HT1080 (cell line): ENCODE measurements around the gene OR6N1. TPM values are rescaled to one million over a fixed set of nuclear protein-coding genes. Genes with fewer than 3 reads are reported as not detected.

Source experiments
- DNase-seq: peaks from one replicate; pipeline ENCODE4 v3.0.0-alpha.2; 2015; ENCODE audit warnings: low read depth
- polyA plus RNA-seq, 2 experiments: library from polyadenylated mRNA; depleted of rRNA; stranded (reverse); fragments of >200 nt; gene quantifications; 2 replicates each; pipeline ENCODE4 v1.2.3, GENCODE V29; 2015
- total RNA-seq: library from RNA; depleted of rRNA; stranded (reverse); fragments of >200 nt; shearing (Covaris generic); gene quantifications from 2 replicates; pipeline ENCODE4 v1.2.3, GENCODE V29; 2014; rRNA removed

OR6N1 gene, protein sequence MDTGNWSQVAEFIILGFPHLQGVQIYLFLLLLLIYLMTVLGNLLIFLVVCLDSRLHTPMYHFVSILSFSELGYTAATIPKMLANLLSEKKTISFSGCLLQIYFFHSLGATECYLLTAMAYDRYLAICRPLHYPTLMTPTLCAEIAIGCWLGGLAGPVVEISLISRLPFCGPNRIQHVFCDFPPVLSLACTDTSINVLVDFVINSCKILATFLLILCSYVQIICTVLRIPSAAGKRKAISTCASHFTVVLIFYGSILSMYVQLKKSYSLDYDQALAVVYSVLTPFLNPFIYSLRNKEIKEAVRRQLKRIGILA
- total RNA-seq, result not detected in 2 replicates
- polyA plus RNA-seq (2015; cell fraction: cytosol; rRNA removed), result not detected in 2 replicates
- polyA plus RNA-seq (2015; cell fraction: nucleus; rRNA removed), result not detected in 2 replicates

DNA sequence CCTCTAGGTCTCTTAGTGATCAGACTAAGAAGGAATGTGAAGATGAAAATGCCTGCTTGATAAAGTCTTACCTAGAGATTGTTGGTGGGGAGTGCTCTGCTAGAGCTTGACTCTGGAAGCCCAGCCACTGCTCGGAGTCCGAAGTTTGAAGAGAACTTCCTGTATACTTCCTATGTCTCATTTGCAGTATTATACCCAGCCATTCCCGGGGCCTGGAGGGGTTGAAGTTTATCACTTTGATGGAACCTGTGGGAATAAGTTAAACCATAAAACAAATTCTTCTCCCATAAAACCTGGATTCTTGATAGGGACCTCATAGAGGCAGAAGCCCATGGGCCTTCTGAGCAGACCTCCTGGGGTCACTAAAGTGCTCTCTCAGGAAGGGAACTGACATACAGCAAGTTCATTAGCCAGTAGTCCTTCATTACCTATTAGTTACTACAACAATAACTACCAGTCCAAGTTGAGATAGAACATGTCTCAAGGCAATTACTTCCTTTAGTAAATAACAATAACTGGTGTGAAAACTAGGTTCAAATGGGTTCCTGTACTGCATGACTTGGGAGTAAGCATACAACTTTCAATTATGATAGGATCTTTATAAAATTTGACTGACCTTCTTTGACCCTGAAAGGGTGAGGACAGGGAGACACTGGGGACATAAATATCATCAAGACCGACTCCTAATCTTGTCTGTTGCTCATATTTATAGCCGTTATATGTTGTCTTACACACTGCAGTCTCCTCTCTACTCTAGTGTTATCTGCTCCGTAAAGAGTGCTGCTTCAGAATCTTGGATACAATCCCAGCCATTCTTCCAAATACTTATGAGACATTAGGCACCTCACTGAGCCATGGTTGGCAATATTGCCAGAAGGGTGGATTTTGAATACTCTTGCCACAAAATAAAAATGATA is at the start of gene OR6N1:
Gene OR6N1, minus strand, starts transcription at position 246 of the 917 bp plus-strand sequence. CDS start 5,513 bp downstream, outside the sequence.
- no peak for DNase-seq

DNA sequence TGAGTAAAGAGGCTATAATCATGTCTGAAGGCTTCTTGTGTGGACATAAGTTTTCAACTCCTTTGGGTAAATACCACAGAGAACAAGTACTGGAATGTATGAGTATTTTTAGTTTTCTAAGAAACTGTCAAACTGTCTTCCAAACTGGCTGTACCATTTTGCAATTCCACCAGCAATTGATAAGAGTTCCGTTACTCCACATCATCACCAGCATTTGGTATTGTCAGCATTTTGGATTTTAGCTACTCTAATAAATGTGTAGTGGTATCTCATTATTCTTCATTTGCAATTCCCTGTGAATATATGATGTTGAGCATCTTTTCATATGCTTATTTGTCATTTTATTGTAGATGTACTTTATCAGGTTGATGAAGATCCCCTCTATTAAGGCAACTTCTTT is 49.7 kb upstream of the OR6N1 start:
- no peak for DNase-seq

DNA sequence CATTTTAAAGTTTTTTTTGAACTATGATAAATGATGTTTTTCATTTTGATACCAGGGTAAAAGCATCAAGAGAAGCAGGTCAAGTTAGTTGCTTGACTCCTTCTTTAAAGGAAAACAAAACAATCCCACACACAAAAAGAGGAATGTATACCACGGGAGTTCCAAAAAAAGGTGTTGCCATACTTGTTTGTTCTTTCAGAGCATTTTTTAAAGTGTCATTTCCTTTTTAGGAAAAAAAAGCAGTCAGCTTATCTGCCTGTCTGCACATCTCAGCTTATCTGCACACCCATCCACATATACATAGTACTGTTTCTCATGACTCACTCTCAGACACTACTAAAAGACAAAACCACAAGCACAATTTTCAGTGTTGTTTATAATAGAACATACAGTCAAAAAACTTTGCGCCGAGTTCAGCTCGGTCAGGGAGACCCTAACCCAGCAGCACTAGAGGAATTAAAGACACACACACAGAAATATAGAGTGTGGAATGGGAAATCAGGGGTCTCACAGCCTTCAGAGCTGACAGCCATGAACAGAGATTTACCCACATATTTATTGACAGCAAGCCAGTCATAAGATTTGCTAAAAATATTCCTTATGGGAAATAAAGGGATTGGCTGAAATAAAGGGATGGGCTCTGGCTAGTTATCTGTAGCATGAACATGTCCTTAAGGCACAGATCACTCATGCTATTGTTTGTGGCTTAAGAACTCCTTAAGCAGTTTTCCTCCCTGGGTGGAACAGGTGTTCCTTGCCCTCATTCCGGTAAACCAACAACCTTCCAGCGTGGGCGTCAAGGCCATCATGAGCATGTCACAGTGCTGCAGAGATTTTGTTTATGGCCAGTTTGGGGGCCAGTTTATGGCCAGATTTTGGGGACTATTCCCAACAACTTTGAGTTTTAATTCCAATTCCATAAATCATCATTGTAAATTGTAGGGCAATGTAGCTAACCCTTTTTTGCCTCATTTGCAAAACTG is 47.8 kb upstream of the OR6N1 start:
- DNase-seq, result peak; percentile 5

DNA sequence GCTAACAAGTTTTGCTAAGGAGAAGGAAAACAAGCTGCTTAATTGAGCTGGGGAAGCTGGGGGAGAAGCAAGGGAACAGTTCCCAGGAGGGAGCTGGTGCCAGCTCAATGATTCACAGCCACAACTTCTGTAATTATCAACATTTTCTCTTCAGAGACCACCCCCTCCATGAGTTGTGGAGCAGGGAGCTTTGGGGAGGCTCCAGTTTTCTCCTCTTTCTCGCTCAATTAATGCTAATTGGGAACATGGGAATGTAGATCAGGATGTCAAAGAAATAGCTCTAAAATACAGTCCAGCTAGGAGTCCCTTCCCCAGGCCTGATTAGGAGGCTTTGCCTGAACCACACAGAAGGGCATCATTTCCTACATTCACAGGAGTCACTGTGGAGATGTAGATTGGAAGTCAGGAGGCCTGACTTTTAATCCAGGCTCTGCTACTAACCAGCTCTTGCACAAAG is 47.0 kb upstream of the OR6N1 start:
- DNase-seq, result no peak

DNA sequence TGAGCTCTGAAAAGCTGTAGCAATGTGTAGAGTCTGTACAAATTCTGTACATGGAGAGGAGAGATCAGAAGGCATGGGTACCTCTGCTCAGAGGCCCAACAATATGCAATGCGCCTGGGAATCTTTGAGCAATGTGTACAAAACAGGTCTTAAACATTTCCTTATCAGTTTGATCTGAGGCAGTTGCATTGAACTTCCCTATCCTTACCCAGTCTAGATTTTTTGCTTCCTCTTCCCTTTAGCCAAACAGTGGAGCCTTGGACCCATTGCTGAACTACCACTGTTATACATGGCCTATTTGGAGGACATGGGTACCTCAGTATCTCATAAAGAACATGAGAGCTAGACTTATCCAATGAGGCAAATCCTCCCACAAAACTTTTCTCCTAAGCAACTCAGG is 46.6 kb upstream of the OR6N1 start:
- no peak for DNase-seq

DNA sequence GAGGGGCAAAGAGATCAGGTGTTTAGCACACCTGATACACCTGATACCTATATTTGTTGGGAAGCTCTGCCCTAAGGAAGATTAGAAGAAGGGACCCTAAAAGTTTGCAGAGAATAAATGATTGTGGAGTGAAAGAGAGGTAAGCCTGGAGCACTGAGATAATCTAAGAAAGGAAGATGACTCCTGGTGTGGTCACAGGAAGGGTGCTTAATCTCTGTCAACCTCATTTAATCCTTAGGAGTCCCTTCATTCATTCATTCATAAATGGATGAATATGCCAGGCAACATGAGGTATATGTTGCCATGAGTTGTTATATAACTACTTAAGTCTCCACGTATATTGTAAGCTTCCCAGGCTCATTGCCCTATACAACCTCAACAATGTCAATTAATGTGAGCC is 43.0 kb upstream of the OR6N1 start:
- no peak for DNase-seq

DNA sequence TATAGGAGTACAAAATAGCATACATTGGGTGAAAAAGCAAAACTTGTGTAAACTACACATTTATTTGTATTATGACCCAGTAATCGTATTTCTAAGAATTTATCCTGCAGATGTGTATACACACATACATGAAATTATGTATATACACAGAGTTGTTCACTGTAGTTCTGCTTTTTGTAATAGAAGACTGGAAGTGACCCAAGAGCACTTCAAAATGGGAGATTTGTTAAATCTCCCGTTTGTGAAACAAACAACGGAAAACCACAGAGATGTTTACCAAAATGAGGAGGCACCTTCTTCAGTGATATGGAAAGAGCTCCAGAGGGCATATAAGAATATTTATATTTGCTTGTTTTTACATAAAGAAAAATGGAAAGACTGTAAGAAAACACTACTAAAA is 41.2 kb upstream of the OR6N1 start:
- DNase-seq, result no peak

DNA sequence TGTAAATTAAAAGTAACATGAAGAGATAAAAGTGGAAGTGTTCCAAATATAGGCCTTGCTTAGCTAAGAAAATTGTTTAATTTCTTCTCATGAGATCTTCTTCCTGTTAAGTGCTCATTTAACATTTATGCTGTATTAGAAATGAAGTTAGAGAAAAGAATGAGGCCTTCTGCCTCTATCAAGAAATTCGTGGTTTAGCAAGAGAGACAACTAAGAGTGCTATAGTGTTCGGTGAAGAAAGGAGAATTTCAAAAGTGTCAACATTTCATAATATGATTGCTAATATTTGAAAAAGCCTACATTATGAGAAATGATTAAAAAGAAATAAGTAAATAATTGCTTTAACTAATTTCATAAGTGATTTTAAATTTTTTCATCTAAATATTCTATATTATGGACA is 40.3 kb upstream of the OR6N1 start:
- DNase-seq, result no peak

DNA sequence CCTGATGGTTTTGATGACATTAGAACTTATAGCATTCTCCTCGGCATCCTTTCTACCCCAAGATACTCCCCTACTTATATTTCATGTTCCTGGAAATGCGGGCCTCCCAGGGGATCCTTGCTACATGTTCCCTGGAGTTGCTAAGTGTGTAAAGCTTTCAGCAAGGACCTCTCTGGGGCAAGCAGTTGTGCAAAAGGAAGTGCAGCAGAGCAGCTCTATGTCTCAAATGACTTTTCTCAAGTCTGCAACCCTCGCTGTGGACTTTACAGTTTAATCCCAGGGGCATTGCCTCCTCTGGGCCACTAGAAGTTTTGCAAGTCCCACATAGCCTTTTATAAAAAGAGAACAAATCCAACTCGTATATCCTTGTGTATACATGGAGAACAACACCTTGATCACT is 38.3 kb upstream of the OR6N1 start:
- DNase-seq, result no peak

DNA sequence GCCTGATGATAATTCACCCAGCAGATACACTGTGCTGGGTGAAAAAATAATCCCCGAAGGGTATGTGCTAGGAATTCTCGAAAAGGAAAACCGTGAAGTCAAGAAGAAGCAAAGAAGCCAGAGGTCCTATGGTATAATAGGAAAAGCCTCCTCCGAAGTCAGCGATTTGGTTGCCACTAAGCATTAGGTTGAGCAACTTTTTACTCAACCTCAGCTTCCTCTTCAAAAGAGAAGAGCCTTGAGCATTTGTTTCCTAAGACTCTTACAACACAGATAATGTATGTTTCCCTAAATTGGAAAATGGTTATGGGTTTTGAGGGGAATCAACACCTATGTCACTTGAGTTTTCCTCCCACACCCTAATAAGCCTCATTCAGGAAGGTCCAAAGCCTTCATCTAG is 37.9 kb upstream of the OR6N1 start:
- DNase-seq, result no peak

DNA sequence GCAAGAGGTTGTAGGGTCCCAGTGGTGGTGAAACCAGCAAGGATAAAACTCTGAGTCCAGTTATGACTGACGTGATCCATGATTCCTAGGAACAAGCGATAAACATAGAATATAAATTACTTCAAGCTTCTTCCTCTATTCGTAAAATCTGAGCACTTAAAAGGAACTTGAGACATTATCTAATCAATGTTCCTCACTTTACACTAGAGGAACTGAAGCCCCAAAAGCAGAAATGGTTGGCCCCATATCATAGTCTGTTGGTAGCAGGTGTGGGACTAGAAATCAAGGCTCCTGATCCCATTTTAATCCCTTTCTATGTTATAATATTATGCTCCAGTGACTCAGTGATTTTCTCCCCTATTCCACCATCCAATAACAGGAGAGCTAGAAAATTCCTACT is 37.3 kb upstream of the OR6N1 start:
- no peak for DNase-seq

DNA sequence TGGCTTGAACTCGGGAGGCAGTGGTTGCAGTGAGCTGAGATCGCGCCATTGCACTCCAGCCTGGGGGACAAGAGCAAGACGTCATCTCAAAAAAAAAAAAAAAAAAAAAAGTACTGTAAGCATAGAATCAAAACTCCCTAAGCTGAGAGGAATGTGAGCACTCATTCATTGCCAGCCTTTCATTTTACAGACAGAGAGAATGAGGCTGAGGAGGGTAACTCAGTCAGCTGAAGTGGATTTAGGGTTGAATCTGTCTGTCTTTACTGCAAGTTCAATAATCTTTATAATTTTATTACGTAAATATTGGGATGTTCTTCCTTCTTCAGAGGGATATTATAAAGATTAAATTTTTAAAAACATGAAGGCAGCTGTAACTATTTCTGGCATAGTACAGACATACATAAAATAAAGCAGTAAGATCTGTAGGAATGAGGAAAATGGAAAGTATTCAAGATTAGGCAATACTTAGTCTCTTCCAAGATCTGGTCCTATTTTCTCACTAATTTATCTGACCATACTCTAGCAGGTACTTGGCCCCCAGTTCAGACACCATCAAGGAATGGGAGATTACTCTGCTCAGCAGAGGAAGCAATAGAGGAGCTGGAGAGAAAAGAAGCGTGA is 35.0 kb upstream of the OR6N1 start:
- no peak for DNase-seq

DNA sequence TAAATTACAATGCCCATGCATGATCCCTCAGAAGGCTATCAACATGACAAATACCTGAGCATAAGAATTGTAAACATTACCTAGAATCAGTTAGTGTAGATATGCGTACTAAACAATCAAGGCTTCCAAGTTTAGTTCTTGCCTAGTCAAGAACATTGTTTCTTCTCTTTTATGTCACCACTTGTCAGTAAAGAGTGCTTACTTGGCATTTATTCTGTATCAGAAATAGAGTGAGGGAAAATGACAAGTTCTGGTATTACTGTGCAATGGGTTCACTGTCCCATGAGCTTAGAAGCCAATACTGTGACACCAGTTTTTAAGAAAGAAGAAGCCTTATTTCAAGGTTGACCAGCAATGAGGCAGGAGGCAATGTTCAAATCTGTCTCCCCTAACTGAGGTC is 31.7 kb upstream of the OR6N1 start:
- no peak for DNase-seq

DNA sequence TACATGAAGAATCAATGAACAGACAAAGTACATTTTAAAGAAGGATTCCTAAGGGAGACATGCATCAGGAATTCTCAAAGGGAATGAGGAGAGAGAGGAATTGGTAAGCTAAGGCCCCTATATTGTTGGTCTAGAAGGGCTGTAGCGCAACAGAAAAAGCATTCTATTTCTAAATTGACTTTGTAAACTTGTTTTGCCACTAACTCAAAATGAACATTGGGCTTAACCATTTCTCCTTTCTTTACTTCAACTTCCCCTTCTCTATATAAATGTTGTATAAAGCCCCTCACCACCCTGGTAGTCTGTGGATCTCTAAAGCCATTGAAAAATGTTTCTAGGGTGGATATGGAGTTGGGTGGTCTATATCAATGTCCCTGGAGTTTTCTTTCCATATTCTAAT is 29.4 kb upstream of the OR6N1 start:
- DNase-seq, result no peak

DNA sequence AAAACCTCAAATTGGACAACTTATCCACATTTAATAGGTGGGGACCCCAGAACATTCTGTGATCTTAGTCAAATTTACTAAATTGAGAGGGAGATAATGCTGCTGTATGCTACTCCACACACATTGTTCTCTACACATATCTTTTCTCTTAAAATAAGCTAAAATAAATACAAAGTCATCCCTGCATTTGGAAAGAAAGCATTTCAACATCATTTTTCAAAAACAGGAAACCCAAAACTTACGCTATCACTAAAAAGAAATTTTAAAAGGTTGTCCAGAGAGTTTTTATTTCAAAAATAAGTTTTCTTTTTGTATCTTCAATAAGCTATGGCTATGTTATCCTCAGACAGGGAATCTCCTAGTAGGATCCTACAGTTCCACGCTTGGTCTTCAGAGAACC is 28.5 kb upstream of the OR6N1 start:
- DNase-seq, result no peak

DNA sequence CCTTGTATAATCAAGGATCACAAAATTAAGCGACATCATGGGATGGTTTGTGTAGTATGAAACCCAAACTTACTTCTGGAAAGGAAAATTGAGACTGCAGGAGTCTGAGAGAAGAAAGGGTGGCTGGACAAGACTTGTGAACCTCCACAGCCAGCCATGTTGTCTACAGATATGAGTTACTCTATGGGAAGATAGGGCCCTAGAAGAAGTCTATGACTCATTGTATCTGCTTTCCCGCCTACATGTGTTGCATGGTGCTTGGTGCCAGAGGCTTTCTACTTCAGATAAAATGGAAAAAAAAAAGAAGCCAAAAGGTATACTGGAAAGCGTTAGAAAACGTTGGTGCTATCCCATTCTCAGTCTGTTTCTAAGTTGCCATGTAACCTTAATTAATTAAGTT is 27.7 kb upstream of the OR6N1 start:
- no peak for DNase-seq

DNA sequence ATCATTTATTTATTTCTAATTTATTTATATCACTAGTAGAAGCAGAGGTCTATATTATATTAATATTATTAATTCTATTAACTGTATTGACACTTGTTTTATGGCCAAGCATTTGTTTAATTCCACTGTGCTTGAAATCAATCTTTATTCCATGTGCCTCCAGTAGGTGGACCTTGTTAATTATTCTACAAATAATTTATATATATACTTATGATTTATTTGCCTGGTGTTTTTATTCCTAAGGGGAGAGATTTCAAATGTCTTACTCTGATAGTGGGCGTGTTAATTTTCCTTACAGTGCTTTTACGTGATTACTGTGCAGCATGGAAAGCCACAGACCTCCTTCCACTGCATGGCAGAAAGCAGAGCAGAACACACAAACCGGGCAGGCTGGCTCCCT is 26.5 kb upstream of the OR6N1 start:
- no peak for DNase-seq

DNA sequence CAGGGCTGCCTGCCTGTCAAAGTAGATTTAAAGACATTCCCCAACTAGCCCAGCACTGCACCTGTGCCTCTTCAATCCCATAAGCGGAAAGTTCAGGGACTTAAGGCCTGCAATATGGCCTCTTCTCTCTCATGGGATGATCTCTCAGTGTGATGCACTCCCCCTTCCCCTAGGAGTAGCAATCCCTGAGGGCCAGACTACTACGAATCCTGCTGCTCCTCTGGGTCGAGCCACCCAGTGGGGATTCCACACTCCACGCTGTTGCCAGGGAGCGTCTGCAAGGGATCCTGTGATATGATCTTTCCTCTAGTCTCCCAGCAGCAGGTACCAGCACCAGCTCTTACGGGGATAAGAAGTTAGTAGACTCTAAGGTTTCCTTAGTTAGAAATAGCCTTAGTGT is 22.3 kb upstream of the OR6N1 start:
- DNase-seq, result no peak

DNA sequence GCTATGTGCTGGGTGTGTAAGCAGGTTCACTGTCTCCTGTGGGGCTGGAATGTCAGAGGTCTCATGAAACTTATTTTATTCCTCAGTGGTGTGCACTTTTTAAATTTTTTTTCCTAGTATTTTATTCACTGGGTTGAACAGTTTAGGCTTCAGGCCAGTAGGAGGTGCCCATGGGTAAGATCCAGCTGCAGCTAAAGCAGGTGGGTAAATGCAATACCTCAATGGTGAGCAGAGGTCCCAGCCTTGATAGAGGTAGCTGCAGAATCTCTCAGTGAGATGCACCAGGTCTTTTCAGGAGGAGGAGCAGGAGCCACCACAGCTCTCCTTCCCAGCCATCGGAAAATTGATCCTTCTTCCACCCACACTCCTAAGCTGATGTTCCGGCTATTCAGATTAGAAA is 21.6 kb upstream of the OR6N1 start:
- peak; percentile 3 for DNase-seq

DNA sequence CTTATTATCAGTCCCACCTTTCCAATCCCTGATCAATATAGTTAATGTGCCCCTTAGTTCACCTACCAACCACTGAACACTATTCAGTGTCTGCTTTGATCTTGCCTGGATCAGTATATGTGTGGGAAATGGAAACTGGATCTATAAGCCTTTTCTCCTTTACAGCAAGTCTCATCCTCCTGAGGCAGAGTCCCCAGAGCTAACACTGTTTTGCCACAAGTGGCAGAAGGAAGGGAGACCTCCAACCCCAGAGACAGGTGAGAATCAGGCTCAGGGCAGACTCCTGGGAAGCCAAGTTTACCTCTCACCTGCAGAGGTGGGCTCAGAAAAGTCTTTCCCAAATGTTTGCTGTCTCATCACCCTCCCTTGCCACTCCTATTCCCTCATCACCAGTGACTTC is 9.1 kb upstream of the OR6N1 start, which contains the start of gene OR6N2:
Gene OR6N2, minus strand, starts transcription at position 101 of the 400 bp plus-strand sequence. CDS start 3,569 bp downstream, outside the sequence.
- no peak for DNase-seq

DNA sequence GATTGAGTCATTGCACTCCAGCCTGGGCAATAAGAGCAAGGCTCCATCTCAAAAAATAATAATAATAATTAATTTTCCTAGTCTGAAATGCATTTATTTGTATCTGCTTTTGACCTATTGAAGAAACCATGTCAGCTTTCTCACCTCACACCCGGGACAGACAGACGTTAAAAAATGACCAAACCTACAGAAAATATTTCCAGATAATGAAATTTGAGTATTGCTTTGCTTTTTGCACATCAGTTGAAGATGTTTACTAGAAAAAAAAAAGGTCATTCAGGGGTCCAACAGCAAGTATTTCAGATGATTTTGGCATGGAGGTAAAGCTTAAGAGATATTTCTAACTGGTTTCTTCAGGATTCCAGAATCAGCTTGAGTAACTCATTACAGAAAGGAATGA is 17.6 kb downstream of the OR6N1 start, which contains the start of gene OR6K6:
Gene OR6K6, plus strand, starts transcription at position 301 of the 400 bp plus-strand sequence. CDS start 168 bp downstream, outside the sequence.
- no peak for DNase-seq
